Erythroblast (primary cell): ENCODE results near the gene KLHL10.

Experiments used
- GATA1 ChIP-seq: IDR thresholded peaks from 2 replicates; pipeline ENCODE4 v1.6.1; 2011; ENCODE audit warnings: low read depth, mild to moderate bottlenecking, control low read depth, low read length, moderate library complexity
- POLR2A ChIP-seq: IDR thresholded peaks from 2 replicates; pipeline ENCODE4 v1.6.1; 2011; ENCODE audit warnings: mild to moderate bottlenecking, low read length

DNA sequence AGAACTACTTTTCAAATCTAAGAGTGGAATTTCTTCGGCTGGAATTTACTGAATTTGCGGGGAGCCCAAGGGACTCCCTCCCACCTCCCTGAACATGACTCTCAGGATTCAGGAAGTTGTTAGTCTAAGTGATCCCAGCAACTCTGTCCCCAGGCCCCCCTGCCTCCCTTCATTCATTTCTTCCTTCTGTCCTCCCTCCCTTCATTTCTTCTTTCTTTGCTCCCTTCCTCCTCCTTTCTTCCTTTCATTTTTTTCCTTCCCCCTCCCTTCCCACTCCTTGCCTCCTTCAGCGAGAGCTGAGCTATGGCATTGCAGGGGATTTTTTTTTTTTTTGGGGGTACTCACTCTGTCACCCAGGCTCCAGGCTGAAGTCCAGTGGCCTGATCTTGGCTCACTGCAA is 40.2 kb upstream of the KLHL10 start:
- TF ChIP-seq POLR2A: no peak
- TF ChIP-seq GATA1: no peak
